ENCODE measurements around the gene RBSN.

GRCh38 chr3:15110206-15110605, 11.3 kb upstream of the RBSN start:
- TF ChIP-seq CTCF (IDR thresholded peaks at IDR 0.05; ENCODE audit: low read depth, low read length) = no peak
- no peak for TF ChIP-seq POLR2A (IDR thresholded peaks at IDR 0.05; ENCODE audit: extremely low read depth, insufficient read length)
- no peak for TF ChIP-seq MAX (IDR thresholded peaks at IDR 0.05; ENCODE audit: low read depth, low read length)
